Progenitor cell of endocrine pancreas (in vitro differentiated cells): ENCODE data around the gene BRPF3. TPM values are rescaled to one million over a fixed set of nuclear protein-coding genes. Genes with fewer than 3 reads are reported as not detected.

ENCODE experiments used
- DNase-seq: peaks from one replicate; pipeline ENCODE4 v3.0.0; 2021; ENCODE audit warnings: low spot score; ENCODE audit not compliant: unreplicated experiment
- H3K27ac Mint-ChIP-seq: 2 replicates; pipeline ENCODE4 v1.8.0; 2021; ENCODE audit warnings: mild to moderate bottlenecking, moderate library complexity, mixed read lengths
- H3K27me3 Mint-ChIP-seq: 2 replicates; pipeline ENCODE4 v1.8.0; 2021; ENCODE audit warnings: mixed read lengths
- H3K36me3 Mint-ChIP-seq: 2 replicates; pipeline ENCODE4 v1.8.0; 2022; ENCODE audit warnings: mixed read lengths; ENCODE audit not compliant: insufficient read depth
- H3K4me1 Mint-ChIP-seq: 2 replicates; pipeline ENCODE4 v1.8.0; 2021; ENCODE audit warnings: low read depth, mixed read lengths
- H3K4me3 Mint-ChIP-seq: 2 replicates; pipeline ENCODE4 v1.8.0; 2021; ENCODE audit warnings: low read depth, mild to moderate bottlenecking, moderate library complexity, mixed read lengths
- H3K9me3 Mint-ChIP-seq: 2 replicates; pipeline ENCODE4 v1.8.0; 2021; ENCODE audit warnings: low read depth, mixed read lengths
- CTCF ChIP-seq: fragments of 200-600 bp; sonication (generic); IDR thresholded peaks from one replicate; pipeline ENCODE4 v1.5.0; 2021; ENCODE audit warnings: antibody characterized with exemption, mild to moderate bottlenecking; ENCODE audit not compliant: unreplicated experiment
- long read RNA-seq: library from polyadenylated mRNA; unstranded; transcript quantifications from one replicate; pipeline ENCODE4 v2.0.0, GENCODE V29; 2020
- total RNA-seq: library from RNA; stranded (reverse); gene quantifications from 2 replicates; pipeline ENCODE4 v1.2.1, GENCODE V29; 2021

The BRPF3 gene
- total RNA-seq = 65.8 and 73.1 TPM in 2 replicates
- long read RNA-seq, partial matches to known transcripts = 35 of 37 reads
- long read RNA-seq, other reads (novel, unspliced or antisense) = 2 of 37 reads

- Mint-ChIP-seq H3K36me3 (peaks cover 13% of the 10 kb centered on the region), H3K4me3 (peak within 1 kb of the TSS; percentile 88), H3K27me3 (peaks cover 5% of the 10 kb centered on the region), H3K4me1 (peaks cover 17% of the 10 kb centered on the region), H3K27ac (peak within 1 kb of the TSS; percentile 98), H3K9me3 (no peaks in the 10 kb centered on the region)
- TF ChIP-seq CTCF = peak; percentile 64
- DNase-seq = peak; percentile 78
Observed at GRCh38 chr6:36196113-36196879, at the start of gene BRPF3. TSS of gene BRPF3 (plus strand) at chr6:36196744. CDS start at chr6:36200323, 3,579 bp downstream.

- no peak for DNase-seq
- H3K4me3 Mint-ChIP-seq = no peak overlapping the region
- peaks cover 1% of the 10 kb centered on the region for H3K36me3 Mint-ChIP-seq
- peaks cover 6% of the 10 kb centered on the region for H3K9me3 Mint-ChIP-seq
- no peaks in the 10 kb centered on the region for H3K4me1 Mint-ChIP-seq
- H3K27ac Mint-ChIP-seq = no peak overlapping the region
- TF ChIP-seq CTCF = no peak
- no peaks in the 10 kb centered on the region for H3K27me3 Mint-ChIP-seq
Observed at GRCh38 chr6:36147294-36147693, 49.2 kb upstream of the BRPF3 start.

GRCh38 chr6:36149476-36149875 lies 47.1 kb upstream of the BRPF3 start:
- Mint-ChIP-seq H3K36me3 (no peaks in the 10 kb centered on the region), H3K4me1 (no peaks in the 10 kb centered on the region), H3K4me3 (no peak overlapping the region), H3K9me3 (peaks cover 13% of the 10 kb centered on the region), H3K27me3 (no peaks in the 10 kb centered on the region), H3K27ac (no peak overlapping the region)
- no peak for TF ChIP-seq CTCF
- no peak for DNase-seq

- no peaks in the 10 kb centered on the region for H3K4me1 Mint-ChIP-seq
- peaks cover 15% of the 10 kb centered on the region for H3K9me3 Mint-ChIP-seq
- no peak for TF ChIP-seq CTCF
- no peak overlapping the region for H3K27ac Mint-ChIP-seq
- H3K27me3 Mint-ChIP-seq = no peaks in the 10 kb centered on the region
- DNase-seq = no peak
- no peaks in the 10 kb centered on the region for H3K36me3 Mint-ChIP-seq
- no peak overlapping the region for H3K4me3 Mint-ChIP-seq
Observed at GRCh38 chr6:36150283-36150682, 46.3 kb upstream of the BRPF3 start.

- DNase-seq = no peak
- peaks cover 1% of the 10 kb centered on the region for H3K36me3 Mint-ChIP-seq
- no peaks in the 10 kb centered on the region for H3K4me1 Mint-ChIP-seq
- H3K27ac Mint-ChIP-seq = no peak overlapping the region
- H3K27me3 Mint-ChIP-seq = no peaks in the 10 kb centered on the region
- peaks cover 18% of the 10 kb centered on the region for H3K9me3 Mint-ChIP-seq
- no peak overlapping the region for H3K4me3 Mint-ChIP-seq
- no peak for TF ChIP-seq CTCF
Observed at GRCh38 chr6:36154286-36154685, 42.3 kb upstream of the BRPF3 start.
